Erythroblast (primary cell): ENCODE results near the gene SYDE2.
"Not testable (repeated sequence)": the region's sequence is repeated elsewhere in the genome, so short reads cannot be mapped to it uniquely, and the experiment has no call there.

ENCODE experiments used
- DNase-seq, 2 experiments: peaks; one replicate each; lab custom pipeline; 2025; lab: John Stamatoyannopoulos, UW
- GATA1 ChIP-seq: IDR thresholded peaks from 2 replicates; pipeline ENCODE4 v1.6.1; 2011; ENCODE audit warnings: low read depth, mild to moderate bottlenecking, control low read depth, low read length, moderate library complexity
- POLR2A ChIP-seq: IDR thresholded peaks from 2 replicates; pipeline ENCODE4 v1.6.1; 2011; ENCODE audit warnings: mild to moderate bottlenecking, low read length

The SYDE2 gene, protein sequence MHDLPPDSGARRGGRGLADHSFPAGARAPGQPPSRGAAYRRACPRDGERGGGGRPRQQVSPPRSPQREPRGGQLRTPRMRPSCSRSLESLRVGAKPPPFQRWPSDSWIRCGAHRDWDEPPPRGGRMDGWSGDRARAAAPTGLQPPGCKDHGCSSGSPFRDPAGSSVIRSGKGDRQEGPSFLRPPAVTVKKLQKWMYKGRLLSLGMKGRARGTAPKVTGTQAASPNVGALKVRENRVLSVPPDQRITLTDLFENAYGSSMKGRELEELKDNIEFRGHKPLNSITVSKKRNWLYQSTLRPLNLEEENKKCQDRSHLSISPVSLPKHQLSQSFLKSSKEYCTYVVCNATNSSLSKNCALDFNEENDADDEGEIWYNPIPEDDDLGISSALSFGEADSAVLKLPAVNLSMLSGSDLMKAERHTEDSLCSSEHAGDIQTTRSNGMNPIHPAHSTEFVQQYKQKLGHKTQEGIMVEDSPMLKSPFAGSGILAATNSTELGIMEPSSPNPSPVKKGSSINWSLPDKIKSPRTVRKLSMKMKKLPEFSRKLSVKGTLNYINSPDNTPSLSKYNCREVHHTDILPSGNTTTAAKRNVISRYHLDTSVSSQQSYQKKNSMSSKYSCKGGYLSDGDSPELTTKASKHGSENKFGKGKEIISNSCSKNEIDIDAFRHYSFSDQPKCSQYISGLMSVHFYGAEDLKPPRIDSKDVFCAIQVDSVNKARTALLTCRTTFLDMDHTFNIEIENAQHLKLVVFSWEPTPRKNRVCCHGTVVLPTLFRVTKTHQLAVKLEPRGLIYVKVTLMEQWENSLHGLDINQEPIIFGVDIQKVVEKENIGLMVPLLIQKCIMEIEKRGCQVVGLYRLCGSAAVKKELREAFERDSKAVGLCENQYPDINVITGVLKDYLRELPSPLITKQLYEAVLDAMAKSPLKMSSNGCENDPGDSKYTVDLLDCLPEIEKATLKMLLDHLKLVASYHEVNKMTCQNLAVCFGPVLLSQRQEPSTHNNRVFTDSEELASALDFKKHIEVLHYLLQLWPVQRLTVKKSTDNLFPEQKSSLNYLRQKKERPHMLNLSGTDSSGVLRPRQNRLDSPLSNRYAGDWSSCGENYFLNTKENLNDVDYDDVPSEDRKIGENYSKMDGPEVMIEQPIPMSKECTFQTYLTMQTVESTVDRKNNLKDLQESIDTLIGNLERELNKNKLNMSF

DNA sequence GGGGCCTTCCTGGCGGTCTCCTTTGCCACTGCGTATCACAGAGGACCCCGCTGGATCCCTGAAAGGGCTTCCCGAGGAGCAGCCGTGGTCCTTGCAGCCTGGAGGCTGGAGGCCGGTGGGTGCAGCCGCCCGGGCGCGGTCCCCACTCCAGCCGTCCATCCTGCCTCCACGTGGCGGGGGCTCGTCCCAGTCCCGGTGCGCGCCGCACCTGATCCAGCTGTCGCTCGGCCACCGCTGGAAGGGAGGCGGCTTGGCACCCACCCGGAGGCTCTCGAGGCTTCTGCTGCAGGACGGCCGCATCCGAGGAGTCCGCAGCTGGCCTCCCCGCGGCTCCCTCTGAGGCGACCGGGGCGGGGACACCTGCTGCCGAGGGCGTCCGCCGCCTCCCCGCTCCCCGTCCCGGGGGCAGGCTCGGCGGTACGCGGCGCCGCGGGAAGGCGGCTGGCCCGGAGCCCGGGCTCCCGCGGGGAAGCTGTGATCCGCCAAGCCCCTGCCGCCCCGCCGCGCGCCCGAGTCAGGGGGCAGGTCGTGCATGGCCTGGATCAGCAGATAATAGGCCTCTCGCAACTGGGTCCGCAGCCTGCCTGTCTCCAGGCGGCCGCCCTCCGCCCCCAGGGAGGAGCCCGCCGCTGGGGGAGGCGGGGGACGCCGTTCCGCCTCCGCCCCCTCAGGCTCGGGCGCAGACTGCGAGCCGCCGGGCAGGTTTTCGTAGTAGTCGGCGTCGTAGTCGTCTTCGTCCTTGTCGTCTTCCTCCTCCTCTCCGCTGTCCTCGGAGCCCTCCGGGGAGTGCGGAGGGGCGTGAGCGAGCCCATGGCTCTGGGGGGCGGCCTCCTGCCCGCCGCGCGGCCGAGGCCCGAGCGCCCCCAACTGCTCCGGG is at the start of gene SYDE2:
Gene SYDE2, minus strand, starts transcription at position 554 of the 877 bp plus-strand sequence. Its CDS starts 20 bp downstream, at position 534.
- peak; percentile 88 to 92 for DNase-seq
- TF ChIP-seq POLR2A (peak; percentile 69), GATA1 (no peak)

DNA sequence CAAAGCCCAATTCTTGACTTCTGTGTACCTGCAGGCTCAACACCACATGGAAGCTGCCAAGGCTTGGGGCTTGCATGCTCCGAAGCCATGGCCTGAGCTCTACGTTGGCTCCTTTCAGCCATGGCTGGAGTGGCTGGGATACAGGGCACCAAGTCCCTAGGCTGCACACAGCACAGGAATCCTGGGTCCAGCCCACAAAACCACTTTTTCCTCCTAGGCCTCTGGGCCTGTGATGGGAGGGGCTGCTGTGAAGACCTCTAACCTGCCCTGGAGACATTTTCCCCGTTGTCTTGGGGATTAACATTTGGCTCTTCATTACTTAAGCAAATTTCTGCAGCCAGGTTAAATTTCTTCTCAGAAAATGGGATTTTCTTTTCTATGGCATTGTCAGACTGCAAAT is 48.2 kb upstream of the SYDE2 start:
- not testable (repeated sequence) for DNase-seq

DNA sequence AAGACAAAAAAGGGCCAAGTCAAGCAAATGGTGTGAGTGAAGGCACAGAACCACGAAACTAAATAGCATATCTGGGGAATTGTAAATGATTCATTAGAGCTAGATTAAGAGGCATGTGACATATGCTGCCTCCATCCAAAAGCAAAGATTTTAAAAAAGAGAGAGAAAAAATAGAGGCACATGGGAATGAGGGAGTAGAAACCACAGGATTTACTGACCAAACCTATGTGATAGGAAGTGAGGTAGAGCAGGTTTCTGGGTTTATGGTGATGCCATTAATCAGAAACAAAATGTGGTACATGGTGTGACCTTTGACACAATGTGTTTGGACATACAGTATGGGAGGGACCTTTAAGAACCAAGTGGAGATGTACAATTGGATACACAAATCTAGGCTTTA is 45.1 kb upstream of the SYDE2 start:
- DNase-seq = no peak
- TF ChIP-seq GATA1 (no peak), POLR2A (no peak)

DNA sequence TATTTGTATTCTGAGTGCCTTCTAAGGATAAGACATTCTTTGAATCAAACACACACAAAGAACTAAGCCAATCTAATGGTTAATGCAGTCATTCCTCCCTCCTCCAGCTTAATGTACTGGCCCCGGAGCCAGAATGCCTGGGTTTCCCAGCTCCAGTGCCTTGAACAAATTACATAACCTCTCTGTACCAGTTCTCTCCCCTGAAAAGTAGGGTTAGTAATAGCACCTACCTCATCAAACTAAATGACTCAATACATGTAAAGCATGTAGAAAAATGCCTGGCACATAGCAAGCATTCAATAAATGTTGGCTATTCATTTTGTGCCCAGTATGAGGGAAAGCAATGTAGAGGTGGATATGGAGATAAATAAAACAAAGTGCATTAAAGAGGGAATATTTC is 44.6 kb upstream of the SYDE2 start:
- TF ChIP-seq GATA1 = no peak
- no peak for TF ChIP-seq POLR2A
- no peak for DNase-seq

DNA sequence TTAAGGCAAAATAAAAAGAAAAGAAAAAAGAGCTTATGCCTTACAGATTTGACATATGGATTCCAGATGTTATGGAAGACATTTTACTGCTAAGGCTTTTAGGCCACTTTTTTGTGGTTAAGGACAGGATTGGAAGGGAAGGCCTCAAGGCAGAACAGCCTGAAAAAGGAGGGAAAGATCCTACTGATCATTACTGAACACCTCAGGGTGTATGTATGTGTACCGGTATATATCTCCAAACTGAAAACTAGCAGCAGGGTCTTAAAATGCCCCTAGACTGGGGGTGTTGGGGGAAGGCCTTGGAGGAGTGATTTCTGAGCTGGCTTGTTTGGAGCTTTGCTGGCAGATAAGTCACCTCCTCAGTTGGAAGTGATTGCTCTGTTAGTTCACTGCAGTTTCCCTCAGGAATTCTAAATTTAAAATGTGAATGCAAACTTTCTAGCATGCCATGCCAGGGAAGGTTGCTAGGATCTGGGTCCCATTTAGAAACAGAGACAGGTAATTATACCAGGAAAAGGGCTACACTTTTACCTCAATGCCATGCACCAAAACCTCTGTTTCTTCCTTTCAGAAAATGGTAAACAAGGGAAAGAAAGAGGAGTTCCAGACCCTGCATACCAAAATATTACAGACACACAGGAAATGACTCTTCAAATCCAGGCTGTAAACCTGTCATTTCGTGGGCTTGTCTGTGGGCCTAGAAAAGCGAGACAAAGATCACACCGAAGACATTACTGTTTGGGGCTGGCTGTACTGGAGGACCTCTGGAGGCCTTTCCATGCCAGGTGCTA is 43.6 kb upstream of the SYDE2 start:
- DNase-seq = no peak
- TF ChIP-seq GATA1 (no peak), POLR2A (no peak)

DNA sequence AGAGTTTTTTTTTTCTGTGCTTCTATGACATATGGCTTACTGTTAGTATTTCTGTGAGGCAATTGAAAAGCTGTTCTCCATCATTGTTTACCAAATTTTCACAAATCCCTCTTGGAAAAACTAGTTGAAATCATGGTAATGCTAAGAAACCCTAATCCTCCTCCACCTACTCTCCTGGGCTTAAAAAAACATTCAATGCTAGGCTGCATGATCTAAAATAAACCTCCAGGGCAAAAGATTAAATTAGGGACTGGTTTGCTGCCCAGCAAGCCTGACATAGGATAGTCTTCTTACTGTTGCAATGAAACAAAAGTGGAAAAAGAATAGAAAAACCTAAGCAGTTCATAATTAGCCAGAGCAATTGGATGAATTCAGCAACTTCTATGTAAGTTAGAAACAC is 42.6 kb upstream of the SYDE2 start:
- no peak for DNase-seq
- no peak for TF ChIP-seq GATA1
- no peak for TF ChIP-seq POLR2A

DNA sequence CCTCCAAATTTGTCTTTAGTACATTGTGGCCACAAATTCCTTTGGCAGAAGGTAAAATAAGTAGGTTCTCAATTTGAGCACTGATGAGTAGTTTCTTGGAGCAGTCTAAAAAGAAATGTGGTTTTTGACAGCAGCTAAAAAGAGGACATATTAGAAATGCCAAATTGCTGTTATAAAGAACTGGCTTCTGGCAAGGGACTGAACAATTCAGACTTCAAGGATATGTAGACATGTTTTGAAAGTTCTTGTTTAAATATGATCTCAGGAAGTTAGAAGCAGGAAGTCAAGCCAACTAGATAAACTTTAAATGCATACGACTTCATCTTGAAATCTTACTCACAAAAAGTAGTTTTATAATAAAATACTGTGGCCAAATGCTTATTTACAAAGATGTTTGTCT is 39.8 kb upstream of the SYDE2 start:
- TF ChIP-seq POLR2A (no peak), GATA1 (no peak)
- no peak for DNase-seq

DNA sequence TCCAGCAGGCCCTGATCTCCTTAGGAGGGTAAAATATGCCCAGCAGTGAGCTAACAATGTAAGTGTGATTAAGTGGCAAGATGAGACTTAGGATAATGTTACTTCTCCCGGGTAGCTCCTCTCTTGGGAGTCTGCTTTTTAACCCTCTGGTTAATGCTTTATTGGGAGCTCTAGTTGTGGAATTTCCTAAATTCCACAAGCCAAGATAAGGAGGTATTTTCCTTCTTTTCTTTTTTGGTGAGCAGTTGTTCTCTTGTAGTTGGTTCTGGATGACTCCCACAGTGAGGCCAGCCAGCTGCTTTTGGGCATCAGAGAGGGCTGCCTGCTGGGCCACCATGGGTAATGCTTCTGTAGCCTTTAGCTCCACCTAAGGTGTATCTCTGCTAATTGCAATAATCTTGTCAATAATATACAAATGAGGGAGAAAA is 39.4 kb upstream of the SYDE2 start:
- no peak for TF ChIP-seq GATA1
- no peak for TF ChIP-seq POLR2A
- peak; percentile 36 to 57 for DNase-seq

DNA sequence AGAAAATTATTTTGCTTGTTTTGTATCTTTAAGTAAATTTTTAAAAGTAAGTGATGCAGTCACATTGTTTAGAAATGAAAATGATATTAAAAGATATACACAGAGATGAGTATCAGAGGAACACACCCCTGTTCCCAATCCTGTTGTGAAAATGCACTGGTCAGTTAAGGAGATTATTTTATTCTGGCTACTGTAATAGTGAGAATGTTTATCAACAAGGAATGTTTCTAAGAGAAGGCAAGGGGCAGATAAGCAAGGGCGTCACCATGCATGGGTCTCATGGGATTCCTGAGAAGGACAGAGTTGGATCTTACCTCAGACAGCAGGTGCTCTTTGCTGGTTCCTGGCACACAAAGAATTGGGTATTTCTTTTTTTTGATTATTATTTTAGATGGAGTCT is 36.8 kb upstream of the SYDE2 start:
- TF ChIP-seq POLR2A = no peak
- no peak for TF ChIP-seq GATA1
- DNase-seq = peak; percentile 12 to 13

DNA sequence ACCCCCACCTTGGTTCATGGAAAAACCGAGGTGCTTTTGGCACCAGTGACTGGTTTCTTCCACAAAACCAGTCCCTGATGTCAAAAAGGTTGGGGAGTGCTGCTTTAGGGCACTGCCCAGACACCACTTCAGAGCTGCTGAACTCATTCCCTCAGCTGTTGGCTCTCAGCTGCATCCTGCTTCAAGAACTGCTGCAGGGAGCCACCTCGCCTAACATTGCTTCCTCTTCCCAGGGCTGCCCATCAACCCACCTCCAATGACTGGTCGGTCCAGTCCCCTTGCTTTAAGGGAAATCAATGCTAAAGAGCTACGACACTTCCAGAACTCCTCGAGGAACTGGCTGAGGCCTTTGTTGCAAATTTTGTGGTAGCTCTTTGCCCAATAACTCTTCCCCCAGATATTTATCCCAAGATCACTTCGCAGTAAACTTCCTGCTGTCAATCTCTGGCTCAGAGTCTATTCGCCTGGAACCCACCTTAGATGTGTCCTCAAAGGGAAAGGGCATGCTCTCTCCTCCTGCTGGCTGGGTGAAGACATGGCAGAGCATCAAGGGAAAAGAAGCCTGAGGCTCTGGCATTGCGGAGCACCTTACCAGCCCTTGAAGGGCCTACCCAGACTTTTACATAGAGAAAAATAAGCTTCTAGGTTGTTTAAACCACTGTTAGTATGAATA is 29.6 kb upstream of the SYDE2 start:
- DNase-seq = peak; percentile 26 to 51
- no peak for TF ChIP-seq POLR2A
- no peak for TF ChIP-seq GATA1

DNA sequence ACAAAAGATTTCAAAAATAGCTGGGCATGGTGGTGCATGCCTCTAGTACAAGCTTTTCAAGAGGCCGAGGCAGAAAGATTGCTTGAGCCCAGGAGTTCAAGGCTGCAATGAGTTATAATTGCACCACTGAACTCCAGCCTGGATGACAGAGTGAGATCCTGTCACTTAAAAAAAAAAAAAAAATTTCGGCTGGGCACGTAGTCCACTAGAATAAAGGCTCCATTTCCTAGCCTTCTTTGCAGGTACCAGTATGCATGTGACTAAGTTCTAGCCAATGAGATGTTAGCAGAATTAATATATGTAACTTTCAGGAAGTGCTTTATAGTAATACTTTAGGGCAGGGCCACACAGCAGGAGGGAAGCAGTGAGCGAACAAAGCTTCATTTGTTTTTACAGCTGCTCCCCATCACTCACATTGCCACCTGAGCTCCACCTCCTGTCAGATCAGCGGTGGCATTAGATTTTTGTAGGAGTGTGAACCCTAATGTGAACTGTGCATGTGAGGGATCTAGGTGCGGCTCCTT is 28.8 kb upstream of the SYDE2 start:
- no peak for DNase-seq

More for the DNA sequence above, 28.8 kb upstream of the SYDE2 start:
- TF ChIP-seq POLR2A = no peak
- TF ChIP-seq GATA1 = no peak
